NB4 (cell line): ENCODE measurements around the gene PEX5.

Experiments used
- CTCF ChIP-seq: IDR thresholded peaks from one replicate; pipeline ENCODE4 v1.5.1; 2012; ENCODE audit warnings: low read depth, low read length
- POLR2A ChIP-seq: IDR thresholded peaks from 2 replicates; pipeline ENCODE4 v1.6.1; 2011; ENCODE audit warnings: mild to moderate bottlenecking; ENCODE audit not compliant: insufficient read length; ENCODE audit errors: extremely low read depth

GRCh38 chr12:7143564-7143963 lies 45.9 kb upstream of the PEX5 start:
- no peak for TF ChIP-seq POLR2A
- TF ChIP-seq CTCF, result no peak
